DMS 273 (cell line): Measurements from ENCODE around the gene CENPP.

Experiments
- DNase-seq: peaks from one replicate; lab custom pipeline; 2025; ENCODE audit not compliant: unreplicated experiment; lab: John Stamatoyannopoulos, UW

Gene CENPP

GRCh38 chr9:92325269-92325990, at the start of gene CENPP, which contains the start of gene NOL8:
Gene CENPP (plus strand): TSS chr9:92325953.
Gene NOL8 (minus strand): TSS chr9:92325350. CDS start chr9:92324161, 1,189 bp downstream.
- DNase-seq = peak; percentile 94

- no peak for DNase-seq
These were observed 49.3 kb upstream of the CENPP start for GRCh38 chr9:92276331-92277032.

DNA sequence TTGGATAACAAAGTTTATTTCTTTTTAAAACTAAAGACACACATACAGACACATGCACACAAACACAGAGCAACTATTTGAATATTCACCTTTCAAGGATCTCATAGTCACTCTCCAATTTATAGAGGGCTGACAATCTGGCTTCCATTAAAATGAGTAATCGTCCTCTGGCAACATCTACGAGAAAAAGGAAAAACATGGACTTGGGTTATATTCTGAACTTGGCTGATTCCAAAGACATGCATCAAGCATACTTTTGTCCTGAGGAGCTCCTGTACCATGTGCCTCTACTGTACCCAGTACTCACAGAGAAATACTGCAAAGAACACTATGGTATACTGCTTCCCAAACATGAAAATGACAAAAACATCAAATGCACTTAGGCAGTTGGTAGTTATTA, 47.6 kb upstream of the CENPP start:
- DNase-seq = no peak

DNA sequence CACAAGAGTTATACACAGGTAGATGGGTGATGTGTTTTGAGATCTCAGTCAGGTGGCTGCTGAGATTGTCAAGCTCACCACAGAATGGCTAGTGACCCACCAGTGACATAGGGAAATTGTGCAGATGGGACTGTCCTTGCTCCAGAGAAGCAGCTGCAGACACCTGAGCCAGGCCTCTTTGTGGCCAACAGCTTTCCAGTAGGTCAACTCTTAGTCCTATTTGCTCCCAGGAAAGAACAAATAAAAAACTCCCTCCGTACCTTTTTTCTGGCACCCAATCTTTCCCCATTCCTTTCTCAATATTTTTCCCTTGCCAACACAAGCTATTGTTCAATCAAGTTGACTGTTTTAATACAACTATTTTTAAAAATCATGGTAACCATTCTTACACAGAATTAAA, 46.5 kb upstream of the CENPP start:
- DNase-seq = no peak

- no peak for DNase-seq
These were observed 35.9 kb upstream of the CENPP start for GRCh38 chr9:92289708-92290390.

GRCh38 chr9:92290785-92291429, 34.8 kb upstream of the CENPP start:
- DNase-seq = no peak

DNA sequence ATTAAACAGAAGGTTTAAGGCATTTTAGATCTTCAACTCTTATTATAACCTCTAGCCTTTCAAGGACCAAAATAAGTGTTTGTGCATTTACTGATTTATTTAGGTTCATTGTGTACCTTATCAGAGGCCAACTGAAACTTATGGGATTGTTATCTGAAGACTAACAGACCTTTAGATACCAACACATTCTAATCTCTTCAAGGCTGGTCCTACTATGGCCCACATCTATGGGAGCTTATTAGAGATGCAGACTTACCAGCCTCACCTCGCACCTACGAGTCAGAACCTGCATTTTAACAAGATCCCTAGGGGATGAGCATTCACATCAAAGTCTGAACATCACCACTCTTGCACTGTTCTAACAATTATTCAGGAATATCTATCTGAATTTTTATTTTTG, 34.2 kb upstream of the CENPP start:
- no peak for DNase-seq

DNA sequence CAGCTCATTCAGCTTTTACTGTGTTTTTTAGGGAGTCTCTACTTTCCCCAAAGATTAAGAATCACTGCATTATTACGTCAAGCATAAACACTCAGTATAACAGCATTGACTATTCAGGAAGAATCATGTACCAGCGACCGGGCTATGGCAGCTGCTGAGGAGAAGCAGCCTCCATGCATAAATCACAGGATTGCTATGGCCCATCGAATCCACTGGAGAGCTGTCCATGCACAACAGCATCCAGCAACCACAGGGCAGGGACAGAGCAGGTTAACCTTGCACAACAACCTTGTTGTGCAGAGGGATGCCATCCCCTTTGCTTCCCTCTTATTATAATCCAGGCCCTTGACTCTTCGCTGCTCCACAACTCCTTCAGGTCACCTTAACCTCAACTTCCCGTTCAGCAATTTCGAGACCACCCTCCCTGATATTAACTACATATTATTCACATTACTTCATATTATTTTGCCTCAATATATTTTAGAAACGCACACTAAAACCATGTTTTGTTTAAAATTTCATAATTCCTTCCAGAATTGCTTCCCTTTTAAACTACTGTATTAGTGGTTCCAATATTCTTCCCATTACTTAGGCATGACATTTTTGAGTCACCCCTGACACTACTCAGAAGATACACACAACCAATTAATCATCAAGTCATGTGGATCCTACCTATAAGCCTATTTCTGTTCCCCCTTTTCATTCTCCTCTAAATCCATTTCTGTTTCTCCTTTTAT, 33.2 kb upstream of the CENPP start:
- peak; percentile 26 for DNase-seq

DNA sequence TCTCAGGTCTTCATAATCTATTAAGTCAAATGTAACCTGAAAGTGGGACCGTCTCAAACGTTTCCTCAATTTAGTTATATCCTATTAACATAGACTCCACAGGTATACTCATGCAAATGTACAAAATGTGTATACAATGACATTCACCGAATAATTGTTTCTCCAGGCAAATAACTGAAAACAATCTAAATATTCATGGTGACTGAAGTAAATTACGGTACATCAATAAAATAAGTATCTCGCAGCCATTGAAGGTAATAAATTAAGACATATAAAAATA, 32.7 kb upstream of the CENPP start:
- no peak for DNase-seq

GRCh38 chr9:92293452-92294296, 32.1 kb upstream of the CENPP start, which contains the start of gene IARS1:
Gene IARS1 (minus strand): TSS chr9:92293697. CDS start chr9:92289419, 4,278 bp downstream.
- DNase-seq = peak; percentile 99

DNA sequence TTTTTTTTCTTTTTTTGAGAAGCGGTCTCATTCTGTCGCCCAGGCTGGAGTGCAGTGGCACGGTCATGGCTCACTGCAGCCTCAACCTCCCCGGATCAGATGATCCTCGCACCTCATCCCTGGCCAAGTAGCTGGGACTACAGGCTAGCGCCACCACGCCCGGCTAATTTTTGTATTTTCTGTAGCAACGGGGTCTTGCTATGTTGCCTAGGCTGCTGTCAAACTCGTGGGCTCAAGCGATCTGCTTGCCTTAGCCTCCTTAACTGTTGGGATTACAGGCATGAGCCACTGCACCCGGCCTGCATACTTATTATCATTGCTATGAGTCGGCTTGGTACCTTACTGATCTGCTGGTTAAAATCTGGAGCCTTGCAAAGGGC, 31.5 kb upstream of the CENPP start:
- DNase-seq = peak; percentile 55

DNA sequence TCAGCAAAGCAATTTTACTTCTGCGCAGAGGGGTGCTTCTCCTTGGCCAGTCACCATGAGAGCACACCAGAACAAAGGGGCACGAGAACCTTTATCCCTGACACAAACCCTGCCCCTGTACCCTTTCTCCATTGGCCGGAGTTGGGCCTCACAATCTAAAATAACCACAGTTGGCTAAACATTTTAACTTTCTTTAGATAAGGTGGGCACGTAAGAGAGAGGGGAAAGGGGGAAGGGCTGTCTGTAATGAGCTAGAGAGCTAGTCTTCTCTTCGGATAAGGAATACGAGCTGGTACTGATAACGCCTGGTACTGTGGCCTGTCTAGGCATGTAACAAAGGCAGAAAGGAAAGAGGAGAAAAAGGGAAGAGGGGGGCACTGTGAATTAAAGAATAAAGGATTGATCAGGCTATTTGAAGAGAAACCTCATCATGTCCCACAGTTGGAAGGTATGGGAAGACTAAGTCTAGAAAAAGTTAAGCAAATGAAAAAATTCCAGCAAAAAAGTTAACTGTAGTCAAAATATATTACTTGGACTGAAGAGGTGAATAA, 30.4 kb upstream of the CENPP start:
- DNase-seq = peak; percentile 27

DNA sequence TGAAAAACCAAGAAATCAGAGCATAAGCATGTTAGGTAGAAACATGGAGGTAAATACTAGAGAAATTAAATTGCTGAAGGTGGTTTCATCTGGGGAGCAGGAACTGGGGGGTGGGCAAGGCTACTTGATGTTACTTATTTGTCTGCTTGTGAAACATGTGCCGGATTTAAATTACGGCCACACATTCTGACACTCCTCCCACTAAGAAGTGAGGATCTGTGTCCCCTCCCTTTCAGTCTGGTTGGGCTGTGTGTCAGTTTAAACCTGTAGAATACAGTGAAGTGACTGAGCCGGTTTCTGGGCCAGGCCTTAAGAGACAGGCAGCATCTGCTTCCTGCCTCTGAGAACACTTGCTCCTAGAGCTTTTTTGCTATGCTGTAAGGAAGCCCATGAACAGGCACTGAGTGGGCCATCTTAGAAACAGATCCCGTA, 29.9 kb upstream of the CENPP start:
- DNase-seq = peak; percentile 75

GRCh38 chr9:92297611-92298010, 28.1 kb upstream of the CENPP start:
- DNase-seq = no peak

DNA sequence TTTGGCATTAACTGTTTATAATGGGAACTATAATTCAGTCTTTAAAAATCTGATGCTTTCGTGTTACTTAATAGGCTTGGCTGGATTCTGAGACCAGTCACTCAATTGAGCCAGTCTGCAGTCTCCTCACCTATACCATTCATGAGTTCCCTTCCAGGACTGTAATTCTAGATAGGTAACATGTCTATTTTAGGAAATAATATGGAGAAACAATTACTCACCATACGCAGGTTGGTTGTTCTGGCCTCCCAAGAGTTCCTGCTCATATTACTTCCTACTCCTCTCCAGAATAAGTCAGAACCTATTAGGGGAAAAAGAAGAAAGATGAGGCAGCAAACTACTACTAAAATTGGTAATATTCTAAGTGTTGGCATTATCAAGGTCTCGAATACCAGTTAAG, 27.7 kb upstream of the CENPP start:
- DNase-seq = no peak

GRCh38 chr9:92299116-92299515, 26.6 kb upstream of the CENPP start:
- DNase-seq = no peak

DNA sequence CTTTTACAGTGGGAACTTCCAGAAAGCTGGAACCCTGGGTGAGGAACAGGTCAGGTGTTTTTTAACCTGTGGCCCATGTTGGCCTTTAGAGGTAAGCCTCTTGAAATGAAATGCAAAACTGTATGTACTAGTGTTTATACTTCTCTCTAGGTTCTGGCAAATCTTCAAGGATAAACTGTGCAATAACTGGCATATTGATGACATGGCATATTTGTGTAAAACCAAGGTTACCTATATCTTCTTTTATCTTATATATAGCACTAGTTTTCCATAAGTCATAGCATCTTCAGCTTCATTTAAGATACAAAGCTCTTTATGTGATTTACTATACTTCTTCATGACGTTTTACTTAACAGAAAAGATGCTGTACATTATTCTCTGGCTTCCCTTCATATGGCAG, 24.8 kb upstream of the CENPP start:
- no peak for DNase-seq

GRCh38 chr9:92308893-92309292, 16.9 kb upstream of the CENPP start:
- DNase-seq = peak; percentile 2

GRCh38 chr9:92310562-92310961, 15.2 kb upstream of the CENPP start:
- no peak for DNase-seq
